ENCODE results near the gene MICOS13.

Gene MICOS13

DNA sequence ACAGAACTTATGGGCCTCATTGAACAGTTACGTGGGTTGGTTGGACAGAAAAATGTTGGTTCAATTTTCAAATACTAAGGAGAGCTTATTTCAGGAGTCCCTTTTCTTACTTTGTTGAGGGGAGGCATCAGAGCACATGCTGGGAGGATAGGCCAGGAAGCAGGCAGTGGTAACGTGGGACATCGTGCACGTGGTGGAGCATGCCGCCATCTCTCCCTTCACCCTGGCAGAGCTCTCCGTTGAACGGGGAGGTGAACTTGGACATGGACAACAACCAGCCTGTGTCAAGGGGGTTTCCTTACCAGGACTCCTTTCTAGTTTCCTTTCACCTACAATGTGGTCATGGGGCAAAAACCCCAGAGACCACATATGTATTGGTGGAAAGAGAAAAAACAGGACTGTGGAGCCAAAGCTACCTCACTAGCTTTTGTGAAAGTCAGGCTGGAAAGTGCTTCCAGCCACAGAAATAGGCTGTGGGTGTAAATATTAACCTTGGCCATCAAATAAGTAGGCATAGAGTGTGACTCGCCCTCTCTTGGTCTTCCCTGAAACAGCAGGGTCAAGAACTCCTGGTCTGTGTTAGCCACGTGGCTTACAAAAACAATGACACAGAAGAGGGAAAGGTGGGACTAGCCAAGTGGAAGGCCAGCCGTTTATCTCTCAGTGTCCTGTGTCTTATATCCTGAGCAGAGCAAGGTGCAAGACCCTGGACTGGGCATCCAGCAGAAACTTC, 14.4 kb downstream of the MICOS13 start:
- DNase-seq = peak; percentile 40

DNA sequence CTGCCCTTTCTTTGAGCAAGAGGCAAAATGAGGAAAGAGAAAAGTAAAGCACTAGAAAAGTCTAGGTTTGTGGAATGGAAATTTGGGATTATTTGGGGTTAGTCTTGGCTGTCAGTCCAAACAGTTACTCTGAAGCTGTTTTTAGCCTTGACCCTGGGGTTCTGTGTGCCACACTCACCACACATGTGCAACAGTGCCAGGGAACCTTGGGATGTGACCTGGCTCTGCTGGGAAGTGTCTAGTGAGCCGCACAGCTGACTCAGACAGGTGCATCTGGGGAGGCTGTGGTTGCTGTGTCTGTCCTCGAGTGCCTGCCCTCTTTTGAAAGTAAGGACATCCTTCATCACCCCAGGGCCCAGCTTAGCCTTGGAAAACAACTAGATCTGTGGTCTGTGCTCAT, 15.8 kb downstream of the MICOS13 start:
- DNase-seq = no peak

DNA sequence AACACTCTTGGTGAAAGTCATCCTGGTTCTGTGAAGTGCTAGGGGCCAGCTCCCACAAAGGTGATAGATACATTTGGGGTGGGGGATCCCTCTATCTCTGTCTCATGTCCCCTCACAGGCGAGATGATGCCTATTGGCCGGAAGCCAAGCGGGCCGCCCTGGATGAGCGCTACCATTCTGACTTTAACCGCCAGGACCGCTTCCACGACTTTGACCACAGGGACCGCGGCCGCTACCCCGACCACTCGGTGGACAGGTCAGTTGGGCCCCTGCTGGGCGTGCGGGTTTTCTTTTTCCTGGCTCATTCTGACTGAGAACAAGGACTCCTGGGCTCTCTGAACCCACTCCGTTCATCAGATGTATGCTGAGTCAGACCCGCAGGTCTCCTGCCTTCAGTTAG, 16.4 kb downstream of the MICOS13 start:
- no peak for DNase-seq

DNA sequence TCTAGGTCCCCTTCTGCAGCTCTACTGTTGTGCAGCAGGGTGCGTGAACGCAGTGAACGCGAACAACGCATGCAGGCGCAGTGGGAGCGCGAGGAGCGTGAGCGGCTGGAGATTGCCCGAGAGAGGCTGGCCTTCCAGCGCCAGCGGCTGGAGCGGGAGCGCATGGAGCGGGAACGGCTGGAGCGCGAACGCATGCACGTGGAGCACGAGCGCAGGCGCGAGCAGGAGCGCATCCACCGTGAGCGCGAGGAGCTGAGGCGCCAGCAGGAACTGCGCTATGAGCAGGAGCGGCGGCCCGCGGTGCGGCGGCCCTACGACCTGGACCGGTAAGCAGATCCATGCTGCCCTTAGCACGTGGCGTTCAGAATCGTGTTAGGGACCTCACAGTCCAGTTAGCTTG, 18.8 kb downstream of the MICOS13 start:
- DNase-seq = no peak

DNA sequence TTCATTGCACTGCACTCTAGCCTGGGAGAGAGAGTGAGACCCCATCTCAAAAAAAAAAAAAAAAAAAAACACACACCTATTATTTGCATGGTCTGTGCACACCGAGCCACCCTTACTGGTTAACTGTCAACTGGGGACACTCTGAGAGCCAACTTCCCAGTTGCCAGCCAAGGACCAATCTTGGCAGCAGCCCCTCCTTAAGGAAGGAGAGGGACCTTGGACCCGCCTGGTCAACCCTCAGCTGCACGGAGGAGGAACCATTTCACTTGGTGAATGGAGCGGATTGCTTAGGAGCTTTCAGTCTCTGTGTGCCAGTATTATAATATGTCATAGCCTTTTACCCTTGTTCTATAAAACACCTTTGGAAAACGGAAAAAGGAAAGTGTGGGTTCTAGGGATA, 24.9 kb downstream of the MICOS13 start:
- no peak for DNase-seq

DNA sequence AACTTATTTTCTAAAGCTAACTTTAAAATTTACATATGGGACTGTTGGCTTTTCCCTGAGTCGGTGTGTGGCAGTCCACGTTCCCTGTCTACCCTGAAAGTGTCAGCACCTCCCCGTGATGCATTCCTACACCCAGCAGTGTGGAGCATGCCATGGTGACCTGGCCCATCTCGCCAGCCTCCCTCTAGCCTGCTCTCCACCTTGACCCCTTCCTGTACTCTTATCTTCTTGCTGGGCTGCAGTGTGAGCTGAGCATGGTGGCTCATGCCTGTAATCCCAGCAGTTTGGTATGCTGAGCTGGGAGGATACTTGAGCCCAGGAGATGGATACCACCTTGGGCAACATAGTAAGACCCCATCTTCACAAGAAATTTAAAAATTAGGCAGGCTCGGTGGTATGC, 25.4 kb downstream of the MICOS13 start:
- no peak for DNase-seq

DNA sequence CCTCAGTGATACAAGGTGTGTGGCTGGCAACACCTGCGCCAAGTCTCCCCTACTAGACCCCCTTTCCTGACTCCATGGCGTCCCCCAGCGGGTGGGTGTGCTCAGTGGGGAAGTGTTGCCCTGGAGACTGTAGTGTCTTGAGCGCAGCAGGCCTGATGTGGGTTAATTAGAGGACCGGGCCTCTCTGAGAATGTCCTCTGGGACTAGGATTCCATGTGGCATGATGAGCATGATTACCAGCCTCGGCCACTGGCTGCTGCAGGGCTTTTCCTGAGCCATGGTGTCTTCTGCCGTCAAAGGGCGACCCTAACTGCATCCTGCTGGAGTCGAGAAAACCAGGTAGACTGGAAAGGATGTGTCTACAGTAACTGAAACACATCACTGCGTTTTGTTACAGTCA, 28.1 kb downstream of the MICOS13 start:
- no peak for DNase-seq

DNA sequence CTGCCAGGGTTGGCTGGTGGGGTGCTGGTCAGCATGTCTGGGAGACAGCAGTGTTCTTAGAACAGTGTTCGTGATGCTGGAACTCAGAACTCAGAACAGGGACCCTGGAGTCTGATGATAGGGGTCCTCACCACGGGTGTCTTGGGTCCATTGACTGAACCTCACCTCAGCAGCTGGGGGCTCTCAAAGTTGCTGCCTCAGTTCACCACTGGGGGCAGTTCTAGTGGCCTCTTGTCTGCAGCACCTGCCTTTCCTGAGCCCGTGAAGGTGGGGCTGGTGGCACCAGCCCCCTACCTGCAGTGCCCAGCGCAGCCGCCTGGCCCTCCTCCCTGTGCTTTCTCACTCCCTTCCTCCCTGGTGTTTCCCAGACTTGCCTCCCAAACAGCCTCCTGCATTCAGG, 29.0 kb downstream of the MICOS13 start:
- no peak for DNase-seq

DNA sequence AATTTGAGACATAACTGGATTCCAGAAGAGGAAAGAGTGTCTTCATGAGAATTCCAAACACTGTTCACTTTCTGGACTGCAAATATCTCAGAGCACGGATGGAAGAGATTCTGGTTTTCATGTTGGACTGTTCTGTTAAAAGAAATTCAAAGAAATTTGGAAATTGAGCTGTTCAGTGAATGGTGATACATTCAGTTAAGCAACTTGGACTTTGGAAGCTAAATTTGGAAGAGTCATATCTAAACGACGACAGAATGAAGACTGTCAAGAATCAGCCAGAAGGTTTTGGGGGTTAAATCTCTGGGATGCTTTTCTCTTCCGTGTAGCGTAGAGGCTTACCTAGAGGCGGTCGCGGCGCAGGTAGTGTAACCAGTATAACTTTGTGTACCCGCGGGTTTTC, 31.9 kb downstream of the MICOS13 start:
- no peak for DNase-seq

DNA sequence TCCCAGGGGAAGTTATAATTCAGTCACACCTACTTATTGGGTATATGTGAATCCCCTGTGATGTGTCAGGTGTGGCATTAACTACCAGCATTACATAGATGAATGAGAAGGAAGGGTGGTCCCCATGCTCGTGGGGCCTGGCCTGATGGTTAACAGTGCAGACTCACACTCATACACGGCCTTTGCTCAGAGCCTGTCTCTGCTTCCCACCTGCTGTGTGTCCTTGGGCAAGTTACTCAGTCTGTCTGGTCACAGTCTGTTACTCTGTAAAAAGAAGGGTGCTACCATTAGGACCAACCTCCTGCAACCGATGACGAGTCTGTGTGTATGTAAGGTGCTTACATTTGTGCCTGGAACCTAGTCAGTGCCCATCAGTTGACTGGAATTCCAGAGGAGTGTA, 33.6 kb downstream of the MICOS13 start:
- no peak for DNase-seq

DNA sequence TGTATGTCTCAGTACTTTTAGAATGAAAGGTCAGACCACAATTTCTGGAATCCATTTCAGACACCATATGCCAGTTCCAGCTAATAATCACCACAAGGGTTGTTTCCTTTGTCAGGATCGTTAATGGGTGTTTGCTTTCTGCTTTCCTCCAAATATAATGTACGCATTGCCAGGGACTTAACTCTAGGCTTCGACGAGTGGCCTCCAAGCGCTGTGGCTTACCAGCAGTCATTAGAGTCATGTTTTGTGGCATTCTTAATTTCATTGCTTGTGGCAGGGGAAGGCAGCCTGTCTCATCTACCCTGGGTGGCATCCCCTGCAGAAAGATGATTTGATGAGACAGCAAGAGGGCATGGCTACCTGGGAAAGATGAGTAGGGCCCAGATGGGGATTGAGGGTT, 34.9 kb downstream of the MICOS13 start:
- no peak for DNase-seq

DNA sequence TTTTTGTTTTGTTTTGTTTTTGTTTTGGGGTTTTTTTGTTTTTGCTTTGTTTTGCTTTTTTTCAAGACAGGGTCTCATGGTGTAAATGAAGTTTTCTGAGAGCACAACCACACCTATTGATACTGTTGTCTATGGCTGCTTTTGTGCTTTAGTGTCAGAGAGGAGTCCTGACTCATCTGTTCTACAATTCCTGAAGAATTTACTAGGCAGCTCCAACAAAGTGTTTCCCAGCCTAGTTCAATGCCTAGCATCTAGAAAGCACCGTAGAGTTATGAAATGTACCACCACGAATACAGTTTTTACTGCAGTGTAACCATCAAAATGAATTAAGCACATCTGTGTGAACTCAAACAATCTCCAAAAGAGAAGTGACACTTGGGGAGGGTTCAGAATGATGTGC, 36.3 kb downstream of the MICOS13 start:
- no peak for DNase-seq

DNA sequence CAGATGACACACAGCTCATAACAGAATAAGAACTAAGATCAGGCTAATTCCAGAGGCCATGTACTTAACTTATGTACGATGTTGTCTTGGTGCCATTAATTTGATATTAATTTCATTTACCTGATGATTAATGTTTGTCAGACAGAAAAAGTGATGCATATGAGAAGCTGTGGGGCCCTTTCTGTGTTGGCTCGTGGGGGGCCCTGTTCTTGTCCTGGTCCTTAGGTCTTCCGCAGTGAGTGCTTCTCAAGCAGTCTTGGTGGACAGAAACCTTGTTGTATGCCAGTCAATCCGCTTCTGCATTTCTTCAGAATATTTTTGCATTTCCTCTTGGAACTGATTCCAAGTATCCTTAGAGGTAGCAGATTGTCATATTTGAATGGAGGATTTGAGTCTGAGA, 37.3 kb downstream of the MICOS13 start:
- no peak for DNase-seq

DNA sequence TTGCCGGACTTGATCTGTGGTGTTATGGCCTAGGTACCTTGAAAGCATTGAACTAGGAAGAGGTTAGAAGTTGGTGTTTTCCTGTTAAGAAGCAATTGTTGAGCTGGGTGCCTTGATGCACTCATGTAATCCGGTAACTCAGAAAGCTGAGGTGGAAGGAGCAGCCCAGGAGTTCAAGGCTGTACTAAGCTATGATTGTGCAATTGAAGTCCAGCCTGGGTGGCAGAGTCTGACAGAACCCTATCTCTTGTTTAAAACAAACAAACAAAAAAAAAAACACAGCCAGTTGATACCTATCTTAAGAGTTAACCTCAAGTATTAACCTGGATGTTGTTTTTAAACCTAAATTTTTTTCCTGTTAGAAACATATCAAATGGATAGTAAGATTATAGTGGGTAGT, 38.1 kb downstream of the MICOS13 start:
- no peak for DNase-seq

DNA sequence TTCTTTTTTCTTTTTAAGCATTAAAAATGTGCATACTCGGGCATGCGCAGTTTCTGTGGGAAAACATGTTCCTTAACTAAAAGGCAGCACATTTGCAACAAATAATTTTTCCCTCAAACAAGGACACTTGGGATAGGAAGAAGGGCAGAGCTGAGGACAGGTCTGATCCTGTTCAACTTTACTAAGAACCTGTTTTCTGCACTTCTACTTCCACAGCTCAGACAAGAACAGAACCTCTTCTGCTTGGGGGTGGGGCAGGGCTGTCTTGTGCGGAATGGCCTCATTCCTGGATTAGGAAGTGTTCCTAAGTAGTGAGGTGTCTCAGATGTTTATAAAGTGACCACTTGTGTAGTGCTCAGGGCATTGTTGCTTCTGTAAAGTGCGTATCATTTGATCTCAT, 39.1 kb downstream of the MICOS13 start:
- no peak for DNase-seq

DNA sequence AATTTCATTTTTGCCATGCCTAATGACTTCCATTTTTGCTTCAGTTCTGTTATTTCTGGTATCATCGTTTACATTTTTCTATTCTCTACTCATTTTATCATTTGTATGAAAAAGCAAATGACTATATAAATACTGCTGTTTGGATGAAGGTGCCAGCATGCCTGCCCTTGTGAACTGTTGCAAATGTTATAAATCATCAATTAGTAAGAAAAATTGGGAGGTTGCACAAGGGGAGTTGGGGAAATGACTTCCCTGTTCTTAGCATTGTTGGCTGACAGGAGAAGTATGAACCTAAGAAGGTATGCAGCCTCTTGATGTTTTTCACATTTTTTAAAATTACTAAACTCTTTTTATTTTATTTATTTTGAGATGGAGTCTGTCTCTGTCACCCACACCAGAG, 42.3 kb downstream of the MICOS13 start:
- peak; percentile 13 for DNase-seq

DNA sequence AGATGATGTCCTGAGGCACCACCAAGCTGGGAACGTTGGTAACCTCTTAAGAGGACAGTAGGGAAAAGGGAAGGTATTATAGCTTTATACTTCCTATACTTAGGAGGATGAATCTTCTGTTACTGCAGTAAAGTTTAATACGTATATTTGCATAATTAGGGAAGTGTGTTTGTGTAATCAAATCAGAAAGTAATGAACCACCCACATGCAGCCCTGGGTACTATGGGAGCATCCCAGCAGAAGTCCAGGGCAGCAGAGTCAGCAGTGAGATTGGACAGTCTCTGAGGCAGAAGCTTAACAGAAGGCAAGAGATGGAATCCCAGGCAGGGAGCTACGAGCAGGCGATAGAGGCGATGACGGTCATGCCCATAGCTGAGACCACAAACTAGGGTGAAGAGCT, 44.9 kb downstream of the MICOS13 start:
- DNase-seq = no peak

DNA sequence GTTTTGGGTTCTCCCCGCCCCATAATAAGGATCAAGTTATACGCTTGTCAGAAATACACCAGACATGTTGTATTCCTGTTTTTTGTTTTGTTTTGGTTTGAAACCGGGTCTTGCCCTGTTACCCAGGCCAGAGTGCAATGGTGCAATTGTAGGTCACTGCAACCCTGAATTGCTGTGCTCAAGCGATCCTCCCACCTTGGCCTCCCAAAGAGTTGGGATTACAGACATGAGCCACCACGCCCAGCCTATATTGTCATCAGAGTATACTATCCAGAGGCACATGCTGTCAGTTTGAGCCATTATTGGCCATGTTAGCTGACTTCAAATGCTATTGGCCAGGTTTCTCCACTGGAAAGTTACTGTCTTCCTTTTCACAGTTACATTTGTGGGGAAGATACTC, 47.7 kb downstream of the MICOS13 start:
- no peak for DNase-seq

DNA sequence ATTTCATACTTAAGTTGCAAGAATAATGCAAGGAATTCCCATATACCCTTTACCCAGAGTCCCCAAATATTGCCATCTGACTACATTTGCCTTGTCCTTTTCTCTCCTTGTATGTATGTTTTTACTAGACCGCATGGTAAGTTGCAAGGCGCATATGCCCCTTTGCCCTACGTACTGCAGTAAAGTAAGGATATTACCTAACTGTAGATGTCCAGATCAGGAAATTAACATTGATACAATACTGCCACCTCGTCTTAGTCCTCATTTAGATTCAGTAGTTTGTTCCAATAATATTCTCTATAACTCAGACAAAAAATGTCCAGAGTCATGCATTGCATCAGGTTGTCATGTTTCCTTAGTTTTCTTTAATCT, 48.1 kb downstream of the MICOS13 start:
- no peak for DNase-seq

DNA sequence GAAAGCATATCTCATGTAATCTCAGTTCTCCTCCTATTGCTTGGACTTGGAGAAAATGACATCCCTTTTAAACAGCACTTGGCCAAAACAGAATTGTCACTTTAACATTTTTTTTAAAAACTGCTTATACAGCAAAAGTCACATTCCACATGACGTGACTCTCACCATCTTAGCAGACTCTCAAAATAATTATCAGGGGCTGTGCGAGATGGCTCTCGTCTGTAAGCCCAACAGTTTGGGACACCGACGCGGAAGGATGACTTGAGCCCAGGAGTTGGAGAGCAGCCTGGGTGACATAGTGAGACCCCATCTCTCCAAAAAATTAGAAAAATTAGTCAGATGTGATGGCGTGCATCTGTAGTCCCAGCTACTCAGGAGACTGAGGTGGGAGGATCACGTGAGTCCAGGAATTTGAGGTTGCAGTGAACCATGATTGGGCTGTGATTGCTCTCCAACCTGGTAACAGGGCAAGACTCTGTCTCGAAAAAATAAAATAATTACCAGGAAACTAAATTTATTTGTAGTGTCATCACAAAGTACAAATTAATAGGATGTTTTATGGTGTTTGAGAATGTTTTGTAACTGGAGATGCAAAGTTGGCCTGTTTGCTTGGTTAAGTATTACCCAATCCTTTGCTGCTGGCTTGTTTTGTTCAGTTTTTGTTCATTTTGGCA, 48.6 kb downstream of the MICOS13 start:
- DNase-seq = no peak

DNA sequence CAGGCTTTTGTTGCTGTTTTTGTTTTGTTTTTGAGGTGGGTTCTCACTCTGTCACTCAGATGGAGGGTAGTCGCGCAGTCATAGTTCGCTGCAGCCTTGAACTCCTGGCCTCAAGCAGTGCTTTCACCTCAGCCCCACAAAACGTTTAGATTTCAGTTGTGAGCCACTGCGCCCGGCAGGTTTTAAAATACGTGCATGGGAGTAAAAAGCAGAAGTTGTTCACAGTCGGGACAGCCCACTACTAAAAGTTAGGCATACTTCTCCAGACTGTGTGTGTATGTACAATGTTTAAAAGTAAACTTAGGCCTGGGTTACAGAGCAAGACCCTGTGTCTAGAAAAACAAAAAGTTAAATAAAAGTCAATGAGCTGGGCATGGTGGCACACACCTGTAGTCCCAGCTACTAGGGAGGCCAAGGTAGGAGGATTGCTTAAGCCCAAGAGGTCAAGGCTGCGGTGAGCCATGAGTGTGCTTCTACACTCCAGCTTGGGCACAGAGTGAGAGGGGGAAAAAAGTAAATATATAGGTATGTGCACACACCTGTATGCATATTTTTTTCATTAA, 51.3 kb downstream of the MICOS13 start:
- no peak for DNase-seq

DNA sequence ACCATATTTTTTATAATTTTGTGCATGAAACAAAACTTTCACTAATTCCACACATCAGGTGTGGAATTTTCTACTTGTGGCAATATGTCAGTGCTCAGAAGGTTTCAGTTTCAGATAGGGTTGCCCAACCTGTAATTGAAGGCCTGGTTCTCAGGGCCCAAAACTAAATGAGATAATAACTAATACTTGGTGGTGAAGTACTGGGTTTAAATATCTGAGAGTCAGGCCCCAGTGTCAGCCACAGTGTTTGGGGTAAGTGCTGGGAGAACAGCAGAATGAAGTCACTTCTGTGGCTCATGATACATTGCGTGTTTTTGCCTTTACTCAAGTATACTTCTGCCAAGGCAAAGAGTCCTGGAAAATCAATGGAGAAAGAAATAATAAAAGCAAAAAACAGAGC, 51.9 kb downstream of the MICOS13 start:
- DNase-seq = peak; percentile 22

All from fibroblast of skin of right biceps (primary cell).